Measurements from ENCODE around the gene ANGEL2.
"Not testable (repeated sequence)": the region's sequence is repeated elsewhere in the genome, so short reads cannot be mapped to it uniquely, and the experiment has no call there.

ANGEL2 gene

GRCh38 chr1:213017447-213018273, 2.0 kb upstream of the ANGEL2 start:
- DNase-seq, result no peak

- DNase-seq, result no peak
Observed at GRCh38 chr1:213014642-213015041, 1.0 kb downstream of the ANGEL2 start.

- DNase-seq, result no peak
Observed at GRCh38 chr1:213008564-213008963, 7.1 kb downstream of the ANGEL2 start.

- no peak for DNase-seq
Observed at GRCh38 chr1:213003256-213003655, 12.4 kb downstream of the ANGEL2 start.

- no peak for DNase-seq
Observed at GRCh38 chr1:212994926-212995325, 20.7 kb downstream of the ANGEL2 start.

GRCh38 chr1:212993960-212994359, 21.7 kb downstream of the ANGEL2 start:
- not testable (repeated sequence) for DNase-seq

- DNase-seq, result no peak
Observed at GRCh38 chr1:212990276-212990675, 25.4 kb downstream of the ANGEL2 start.

GRCh38 chr1:212987702-212988322, 27.9 kb downstream of the ANGEL2 start:
- DNase-seq, result no peak

- no peak for DNase-seq
Observed at GRCh38 chr1:212986551-212986950, 29.1 kb downstream of the ANGEL2 start.

GRCh38 chr1:212984522-212985291, 31.0 kb downstream of the ANGEL2 start:
- no peak for DNase-seq

GRCh38 chr1:212983482-212983881, 32.2 kb downstream of the ANGEL2 start:
- DNase-seq, result no peak

- no peak for DNase-seq
Observed at GRCh38 chr1:212982430-212983152, 33.1 kb downstream of the ANGEL2 start.

GRCh38 chr1:212981571-212982328, 33.9 kb downstream of the ANGEL2 start:
- DNase-seq, result no peak

- DNase-seq, result no peak
Observed at GRCh38 chr1:212981025-212981495, 34.6 kb downstream of the ANGEL2 start.

GRCh38 chr1:212980123-212980785, 35.4 kb downstream of the ANGEL2 start:
- no peak for DNase-seq

- peak; percentile 49 to 56 for DNase-seq
Observed at GRCh38 chr1:212979340-212980122, 36.1 kb downstream of the ANGEL2 start.

GRCh38 chr1:212977781-212978645, 37.7 kb downstream of the ANGEL2 start:
- no peak for DNase-seq

GRCh38 chr1:212976586-212976985, 39.1 kb downstream of the ANGEL2 start:
- DNase-seq, result no peak

GRCh38 chr1:212975111-212975918, 40.4 kb downstream of the ANGEL2 start:
- peak in 1 of 2 experiments; percentile 6 for DNase-seq
